ENCODE results near the gene E2F4. TPM values are rescaled to one million over a fixed set of nuclear protein-coding genes. Genes with fewer than 3 reads are reported as not detected.
A peak's percentile ranks its signal among the peaks of the same experiment; 100 is the strongest.

E2F4 gene
- total and polyA plus RNA-seq, 2 donors (not counting 1 experiment from before 2014, with no cell fraction given) = 106 to 188 TPM

GRCh38 chr16:67165121-67166078, 26.6 kb upstream of the E2F4 start:
- H3K9ac ChIP-seq (ENCODE audit: low read length) = no peak overlapping the region

More at GRCh38 chr16:67165121-67166078, 26.6 kb upstream of the E2F4 start:
- CTCF ChIA-PET = interaction anchor here (0.6 to 0.8 kb wide), 2 partner anchors 10 to 565 kb away, joined by 3 read pairs; no protein-coding TSS in a partner anchor
- H3K4me3 Mint-ChIP-seq = peak overlapping the region; percentile 56
- no peak overlapping the region for H3K27ac Mint-ChIP-seq
- peaks cover 0 to 50% (median 0%) of the 10 kb centered on the region in 3 donors for H3K9me3 ChIP-seq (ENCODE audit: control extremely low read depth in 1 of 3, control insufficient read depth in 2 of 3, insufficient read depth in 1 of 3, low read length in 2 of 3)
- H3K27ac ChIP-seq (ENCODE audit: low read length in 2 of 2) = no peak overlapping the region
- H2AFZ ChIP-seq (ENCODE audit: insufficient read depth, low read depth, low read length, poor library complexity, severe bottlenecking) = no peak overlapping the region
- peaks cover 57 to 65% of the 10 kb centered on the region in 2 donors for H3K4me1 ChIP-seq (ENCODE audit: control insufficient read depth in 2 of 2, insufficient read depth in 2 of 2, low read length in 2 of 2)
- DNase-seq (peak; percentile 53), ATAC-seq (ENCODE audit: low read depth) (no peak)
- H3K79me2 ChIP-seq (ENCODE audit: control insufficient read depth, insufficient read depth, low read length) = no peaks in the 10 kb centered on the region
- no peaks in the 10 kb centered on the region for H3K36me3 ChIP-seq (replicated peaks in 1 of 2; ENCODE audit: control extremely low read depth in 1 of 2, control insufficient read depth in 1 of 2, extremely low read depth in 1 of 2, insufficient read depth in 2 of 2, low read length in 1 of 2)
- H3K27me3 Mint-ChIP-seq = peaks cover 56% of the 10 kb centered on the region
- peak overlapping the region; percentile 78 for H3K4me2 ChIP-seq (replicated peaks; ENCODE audit: low read depth, low read length, poor library complexity, severe bottlenecking)
- H3K4me3 ChIP-seq (ENCODE audit: control extremely low read depth in 1 of 5, extremely low read depth in 1 of 5, insufficient read depth in 1 of 5, low read depth in 2 of 5, low read length in 4 of 5) = peak overlapping the region in 1 of 5 experiments; percentile 3
- TF ChIP-seq EZH2 (IDR thresholded peaks at IDR 0.05; ENCODE audit: borderline replicate concordance, insufficient read depth, low read depth, low read length, poor library complexity, severe bottlenecking) = peak; percentile 52
- TF ChIP-seq CTCF (IDR thresholded peaks at IDR 0.05) = no peak
- H3K27me3 ChIP-seq (replicated peaks in 1 of 4; ENCODE audit: control extremely low read depth in 1 of 4, control insufficient read depth in 3 of 4, insufficient read depth in 4 of 4, low read length in 3 of 4) = peaks cover 0 to 95% (median 61%) of the 10 kb centered on the region in 4 experiments
- peaks cover 20% of the 10 kb centered on the region for H4K20me1 ChIP-seq (ENCODE audit: control insufficient read depth, insufficient read depth, low read length, poor library complexity, severe bottlenecking)
- peaks cover 40% of the 10 kb centered on the region for H3K4me1 Mint-ChIP-seq
- intact Hi-C loops (cut with micrococcal nuclease) = no loop called here
- POLR2A ChIA-PET = interaction anchor here (0.6 kb wide), 2 partner anchors 27 to 130 kb away, joined by 3 to 4 read pairs; no protein-coding TSS in a partner anchor
- WGBS (ENCODE audit: insufficient coverage) = 11% methylated on average over 81 of the region's 85 CpGs
- H3K9me3 Mint-ChIP-seq (ENCODE audit: insufficient read depth) = no peaks in the 10 kb centered on the region
